Mucosa of descending colon (tissue), 3 donors: Measurements from ENCODE around the gene SLC25A19. TPM values are rescaled to one million over a fixed set of nuclear protein-coding genes. Genes with fewer than 3 reads are reported as not detected.

Experiments
- ATAC-seq: fragments of 200-7000 bp; cut with Tn5 transposase; one replicate; pipeline ENCODE4 v1.9.1; 2020; ENCODE audit warnings: mild to moderate bottlenecking, moderate library complexity
- DNase-seq, 3 donors: peaks; one replicate each; pipeline ENCODE4 v3.0.0-alpha.2; 2020
- H3K36me3 ChIP-seq: fragments of 200-600 bp; one replicate; pipeline ENCODE4 v1.8.0; 2021; ENCODE audit warnings: low read depth, mild to moderate bottlenecking
- H3K4me1 ChIP-seq: fragments of 200-600 bp; one replicate; pipeline ENCODE4 v1.8.0; 2021; ENCODE audit warnings: low read depth, mild to moderate bottlenecking
- H3K4me3 ChIP-seq: fragments of 200-600 bp; one replicate; pipeline ENCODE4 v1.8.0; 2021; ENCODE audit warnings: mild to moderate bottlenecking
- H3K9me3 ChIP-seq: fragments of 200-600 bp; one replicate; pipeline ENCODE4 v1.8.0; 2021; ENCODE audit warnings: mild to moderate bottlenecking
- CTCF ChIP-seq: fragments of 200-600 bp; IDR thresholded peaks from one replicate; pipeline ENCODE4 v1.8.0; 2022; ENCODE audit warnings: antibody characterized with exemption, mild to moderate bottlenecking
- intact Hi-C, 2 donors: fragments of 100-400 bp; cut with DNase I in 1 of 2; cut with micrococcal nuclease in 1 of 2; formaldehyde crosslinking; loops; one replicate each; pipeline versions ENCODE4 v1.11.0 to v1.11.1; 2022; cut with DNase I, micrococcal nuclease
- total RNA-seq, 3 donors: library from RNA; stranded (reverse); fragmentation: NEBNext Ultra II Directional in 2 of 3; extraction: Animal tissue kit (Norgen Biotek cat#: 25700) in 2 of 3; gene quantifications; one replicate each; pipeline versions ENCODE4 v1.2.1 to v1.2.4, GENCODE V29; 2021 to 2023
- donor health status: DM: no; HTN: no; CAD: no; lungs with moderate emphysema.
- donor health status: DM: no; HTN: no; CAD: no.
- donor health status: DM: no; HTN: yes; CAD: no.

SLC25A19 gene
- total RNA-seq, 3 donors from 2014 or later: 15.5 to 20.0 (median 15.6) TPM

- DNase-seq: no peak
- H3K36me3 ChIP-seq: no peaks in the 10 kb centered on the region
These were observed 30.9 kb upstream of the SLC25A19 start for GRCh38 chr17:75319904-75320691.

GRCh38 chr17:75318615-75319222, 29.5 kb upstream of the SLC25A19 start:
- no peak for DNase-seq
- intact Hi-C loops: no loop called here
- H3K36me3 ChIP-seq: no peaks in the 10 kb centered on the region
- no peak for ATAC-seq
- H3K9me3 ChIP-seq: no peaks in the 10 kb centered on the region
- TF ChIP-seq CTCF: no peak
- no peaks in the 10 kb centered on the region for H3K4me1 ChIP-seq
- H3K4me3 ChIP-seq: no peak overlapping the region

More at GRCh38 chr17:75319904-75320691, 30.9 kb upstream of the SLC25A19 start:
- no peak for TF ChIP-seq CTCF
- no peak overlapping the region for H3K4me3 ChIP-seq
- no peaks in the 10 kb centered on the region for H3K9me3 ChIP-seq
- ATAC-seq: no peak
- intact Hi-C loops: no loop called here
- no peaks in the 10 kb centered on the region for H3K4me1 ChIP-seq

GRCh38 chr17:75318211-75318610, 29.0 kb upstream of the SLC25A19 start:
- intact Hi-C loops: no loop called here
- ATAC-seq (no peak), DNase-seq (no peak)

GRCh38 chr17:75317671-75318070, 28.4 kb upstream of the SLC25A19 start:
- ATAC-seq (peak; percentile 43), DNase-seq (peak in 1 of 3 donors; percentile 63)
- TF ChIP-seq CTCF: no peak
- intact Hi-C loops: no loop called here
- no peaks in the 10 kb centered on the region for H3K36me3 ChIP-seq
- no peaks in the 10 kb centered on the region for H3K4me1 ChIP-seq
- H3K9me3 ChIP-seq: no peaks in the 10 kb centered on the region
- no peak overlapping the region for H3K4me3 ChIP-seq

More at GRCh38 chr17:75318211-75318610, 29.0 kb upstream of the SLC25A19 start:
- Histone ChIP-seq H3K4me1 (no peaks in the 10 kb centered on the region), H3K36me3 (no peaks in the 10 kb centered on the region), H3K4me3 (no peak overlapping the region), H3K9me3 (no peaks in the 10 kb centered on the region)
- TF ChIP-seq CTCF: no peak

- H3K36me3 ChIP-seq: no peaks in the 10 kb centered on the region
- no peak for TF ChIP-seq CTCF
- intact Hi-C loops: no loop called here
- no peak overlapping the region for H3K4me3 ChIP-seq
- no peaks in the 10 kb centered on the region for H3K4me1 ChIP-seq
- H3K9me3 ChIP-seq: no peaks in the 10 kb centered on the region
- ATAC-seq: peak; percentile 3
- no peak for DNase-seq
These were observed 27.0 kb upstream of the SLC25A19 start for GRCh38 chr17:75316253-75316652.
